ENCODE measurements around the gene TNPO3. TPM values are rescaled to one million over a fixed set of nuclear protein-coding genes. Genes with fewer than 3 reads are reported as not detected.
A peak's percentile ranks its signal among the peaks of the same experiment; 100 is the strongest.

Gene TNPO3
- total and polyA plus RNA-seq, 10 of the 15 experiments (the other 5 are each of a cell fraction or from before 2014, with no cell fraction given): 17.6 to 91.8 (median 65.9) TPM

GRCh38 chr7:129017933-129018538 lies 36.9 kb downstream of the TNPO3 start (continued):
- peak; percentile 47 for TF ChIP-seq ATF2 (IDR thresholded peaks at IDR 0.05; ENCODE audit: low read length)
- TF ChIP-seq HSF1 (IDR thresholded peaks at IDR 0.05; ENCODE audit: low read depth, low read length): no peak
- TF ChIP-seq GATAD2B (conservative IDR thresholded peaks at IDR 0.05; ENCODE audit: low read depth): no peak
- TF ChIP-seq YBX1 (IDR thresholded peaks at IDR 0.05): no peak
- no peak for TF ChIP-seq IKZF1 (conservative IDR thresholded peaks at IDR 0.05)
- 0 out of 2 replicates have a peak, but pooled peaks have one; percentile 20 for TF ChIP-seq DPF2 (IDR thresholded peaks at IDR 0.05)
- TF ChIP-seq ZNF592 (IDR thresholded peaks at IDR 0.05): no peak
- TF ChIP-seq ZNF274 (IDR thresholded peaks at IDR 0.05; ENCODE audit: insufficient read depth, insufficient read length): no peak
- TF ChIP-seq E4F1 (IDR thresholded peaks at IDR 0.05; ENCODE audit: borderline replicate concordance, partially characterized antibody): no peak
- no peak for TF ChIP-seq MAX (IDR thresholded peaks at IDR 0.05; ENCODE audit: low read depth, low read length)
- no peak for TF ChIP-seq HDAC6 (IDR thresholded peaks at IDR 0.05; ENCODE audit: unreplicated experiment)
- TF ChIP-seq RELA (IDR thresholded peaks at IDR 0.05; ENCODE audit: borderline replicate concordance, partially characterized antibody): no peak
- no peak for TF ChIP-seq HDGF (IDR thresholded peaks at IDR 0.05)
- no peak for TF ChIP-seq SPI1 (IDR thresholded peaks at IDR 0.05; ENCODE audit: borderline replicate concordance, insufficient read depth, low read depth, low read length)
- no peak for TF ChIP-seq PAX8 (IDR thresholded peaks at IDR 0.05)
- no peak for TF ChIP-seq EP300 (IDR thresholded peaks at IDR 0.05; ENCODE audit: borderline replicate concordance in 1 of 2, control insufficient read depth in 1 of 2, low read depth in 2 of 2, low read length in 2 of 2)
- no peak for TF ChIP-seq ZNF24 (IDR thresholded peaks at IDR 0.05)
- no peak for TF ChIP-seq RBBP5 (conservative IDR thresholded peaks at IDR 0.05)
- TF ChIP-seq BMI1 (IDR thresholded peaks at IDR 0.05; ENCODE audit: borderline replicate concordance): no peak
- TF ChIP-seq SIN3A (IDR thresholded peaks at IDR 0.05; ENCODE audit: low read depth, low read length): no peak
- TF ChIP-seq NR2F1 (conservative IDR thresholded peaks at IDR 0.05): no peak
- no peak for TF ChIP-seq STAT1 (conservative IDR thresholded peaks at IDR 0.05)
- TF ChIP-seq RAD51 (IDR thresholded peaks at IDR 0.05): no peak
